Smooth muscle cell (in vitro differentiated cells): ENCODE data around the gene CNRIP1. TPM values are rescaled to one million over a fixed set of nuclear protein-coding genes. Genes with fewer than 3 reads are reported as not detected.

Experiments
- DNase-seq: peaks from one replicate; lab custom pipeline; 2025; ENCODE audit not compliant: unreplicated experiment; lab: John Stamatoyannopoulos, UW
- H2AFZ ChIP-seq: fragments of 200-600 bp; sonication (generic); 2 replicates; pipeline ENCODE4 v1.6.0; 2016; ENCODE audit warnings: antibody characterized with exemption, low read depth, mild to moderate bottlenecking
- H3F3A ChIP-seq: fragments of 200-600 bp; sonication (generic); 2 replicates; pipeline ENCODE4 v1.6.0; 2017; ENCODE audit warnings: antibody characterized with exemption, low read depth
- H3K27ac ChIP-seq: fragments of 200-600 bp; sonication (generic); 2 replicates; pipeline ENCODE4 v1.5.1; 2016; ENCODE audit warnings: low read depth, mild to moderate bottlenecking
- H3K27me3 ChIP-seq: fragments of 200-600 bp; sonication (generic); 2 replicates; pipeline ENCODE4 v1.6.1; 2016; ENCODE audit warnings: low read depth, mild to moderate bottlenecking
- H3K36me3 ChIP-seq: fragments of 200-600 bp; sonication (generic); 2 replicates; pipeline ENCODE4 v1.5.1; 2016; ENCODE audit warnings: low read depth
- H3K4me1 ChIP-seq: fragments of 200-600 bp; sonication (generic); 2 replicates; pipeline ENCODE4 v1.5.1; 2016; ENCODE audit warnings: low read depth
- H3K4me2 ChIP-seq: fragments of 200-600 bp; sonication (generic); 2 replicates; pipeline ENCODE4 v1.6.0; 2016; ENCODE audit warnings: mild to moderate bottlenecking
- H3K4me3 ChIP-seq: fragments of 200-600 bp; sonication (generic); 2 replicates; pipeline ENCODE4 v1.5.1; 2016; ENCODE audit warnings: mild to moderate bottlenecking
- H3K79me2 ChIP-seq: fragments of 200-600 bp; sonication (generic); 2 replicates; pipeline ENCODE4 v1.6.0; 2016; ENCODE audit warnings: low read depth, mild to moderate bottlenecking
- H3K9ac ChIP-seq: fragments of 200-600 bp; sonication (generic); 2 replicates; pipeline ENCODE4 v1.6.0; 2016; ENCODE audit warnings: low read depth
- H3K9me3 ChIP-seq: fragments of 200-600 bp; sonication (generic); replicated peaks from 2 replicates; pipeline ENCODE4 v1.5.1; 2016; ENCODE audit warnings: low read depth
- H4K20me1 ChIP-seq: fragments of 200-600 bp; sonication (generic); 2 replicates; pipeline ENCODE4 v1.6.0; 2016; ENCODE audit warnings: low read depth
- CTCF ChIP-seq: fragments of 200-600 bp; sonication (generic); IDR thresholded peaks from 2 replicates; pipeline ENCODE4 v1.5.1; 2017; ENCODE audit warnings: borderline replicate concordance, mild to moderate bottlenecking, antibody characterized with exemption; ENCODE audit not compliant: insufficient read depth, poor library complexity, severe bottlenecking
- WGBS: methylation state at CpG from one replicate; pipeline ENCODE4 v1.1.7; 2016; ENCODE audit warnings: low lambda C conversion rate; 5-methylcytosine and 5-hydroxymethylcytosine counted together
- polyA plus RNA-seq: library from polyadenylated mRNA; unstranded; fragments of >200 nt; fragmentation: Nextera tagmentation; extraction: Ambion mirVana; gene quantifications from 2 replicates; pipeline ENCODE4 v1.2.1, GENCODE V29; 2016
- total RNA-seq: library from RNA; depleted of rRNA; stranded (reverse); fragments of >200 nt; gene quantifications from 2 replicates; pipeline ENCODE4 v1.2.3, GENCODE V29; 2014

The CNRIP1 gene
- total and polyA plus RNA-seq, 2 experiments from 2014 or later, result 1.7 to 3.0 TPM

DNA sequence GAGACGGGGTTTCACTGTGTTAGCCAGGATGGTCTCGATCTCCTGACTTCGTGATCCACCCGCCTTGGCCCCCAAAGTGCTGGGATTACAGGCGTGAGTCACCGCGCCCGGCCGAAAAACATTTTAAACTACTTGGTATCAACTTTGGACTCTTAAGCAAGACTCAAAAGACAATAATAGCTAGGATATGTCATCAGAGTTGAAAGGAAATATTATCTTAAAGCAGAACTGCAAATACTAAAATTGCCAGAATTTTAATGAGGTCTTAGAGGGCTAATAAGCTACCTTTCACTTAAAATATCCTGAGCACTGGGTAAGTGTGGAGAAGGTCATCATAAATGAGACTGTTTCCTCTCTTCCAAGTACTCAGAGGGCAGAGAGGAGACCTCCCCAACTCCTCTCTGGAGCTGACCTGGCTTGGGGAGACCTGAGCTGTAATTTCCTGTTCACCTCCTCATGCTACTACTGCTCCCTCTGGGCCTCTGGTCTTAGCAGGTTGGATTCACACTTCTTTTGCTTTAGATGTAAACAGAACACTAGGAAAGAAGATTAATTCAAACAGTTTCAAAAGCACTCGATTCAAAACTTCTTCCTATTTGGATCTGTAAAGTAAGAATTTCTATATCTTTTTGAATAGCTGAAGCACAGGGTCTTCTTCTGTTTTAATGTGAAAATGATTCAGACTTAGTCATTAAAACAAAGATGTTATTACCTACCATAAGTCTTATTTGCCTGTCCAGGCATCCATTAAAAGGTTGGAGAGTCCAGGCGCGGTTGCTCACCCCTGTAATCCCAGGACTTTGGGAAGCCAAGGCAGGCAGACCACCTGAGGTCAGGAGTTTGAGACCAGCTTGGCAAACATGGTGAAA, 16.5 kb downstream of the CNRIP1 start:
- peaks cover 23% of the 10 kb centered on the region for H3K27me3 ChIP-seq
- no peak for DNase-seq

DNA sequence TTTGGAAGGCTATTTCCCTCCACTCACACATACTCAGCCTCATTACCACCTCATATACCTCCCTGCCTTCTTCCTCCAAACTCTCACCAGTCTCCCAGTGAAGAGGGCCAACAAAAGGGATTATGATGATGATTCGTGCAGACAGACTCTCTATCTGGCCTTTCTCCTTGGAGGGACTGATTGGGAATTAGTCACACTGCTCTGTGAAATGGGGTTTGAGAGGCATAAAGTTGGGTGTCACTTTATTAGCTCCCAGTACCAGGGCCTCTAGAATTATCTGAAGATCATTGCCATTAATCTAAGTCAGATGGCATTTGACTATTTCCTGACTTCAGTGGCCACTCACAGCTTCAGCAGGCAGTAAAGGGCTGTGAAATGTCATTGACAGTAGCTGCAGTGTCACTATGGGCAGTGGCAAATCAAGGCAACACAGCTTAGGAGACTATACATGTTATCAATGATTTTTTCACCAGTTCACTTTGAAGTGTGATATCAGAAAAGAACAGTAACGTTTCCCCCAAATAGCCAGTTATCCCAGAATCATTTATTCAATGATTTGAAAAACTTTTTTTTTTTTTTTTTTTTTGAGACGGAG, 17.4 kb downstream of the CNRIP1 start:
- TF ChIP-seq CTCF, result no peak
- H3K9me3 ChIP-seq, result no peaks in the 10 kb centered on the region
- no peak for DNase-seq
- no peak overlapping the region for H3K27ac ChIP-seq
- H2AFZ ChIP-seq, result no peak overlapping the region
- WGBS, result 31% methylated on average over 3 of the region's 3 CpGs
- H3K79me2 ChIP-seq, result no peaks in the 10 kb centered on the region
- H3K4me1 ChIP-seq, result no peaks in the 10 kb centered on the region
- H4K20me1 ChIP-seq, result no peaks in the 10 kb centered on the region
- no peak overlapping the region for H3K4me2 ChIP-seq
- H3K27me3 ChIP-seq, result peaks cover 24% of the 10 kb centered on the region
- H3K36me3 ChIP-seq, result no peaks in the 10 kb centered on the region
- H3F3A ChIP-seq, result no peaks in the 10 kb centered on the region
- no peak overlapping the region for H3K9ac ChIP-seq
- no peak overlapping the region for H3K4me3 ChIP-seq

More for the DNA sequence above, 16.5 kb downstream of the CNRIP1 start:
- no peaks in the 10 kb centered on the region for H3K36me3 ChIP-seq
- no peaks in the 10 kb centered on the region for H3K79me2 ChIP-seq
- H4K20me1 ChIP-seq, result no peaks in the 10 kb centered on the region
- no peak overlapping the region for H3K27ac ChIP-seq
- H2AFZ ChIP-seq, result no peak overlapping the region
- H3K9me3 ChIP-seq, result no peaks in the 10 kb centered on the region
- H3K9ac ChIP-seq, result no peak overlapping the region
- TF ChIP-seq CTCF, result no peak
- no peaks in the 10 kb centered on the region for H3K4me1 ChIP-seq
- no peak overlapping the region for H3K4me2 ChIP-seq
- WGBS, result 79% methylated on average over 12 of the region's 12 CpGs
- H3K4me3 ChIP-seq, result no peak overlapping the region
- no peaks in the 10 kb centered on the region for H3F3A ChIP-seq

DNA sequence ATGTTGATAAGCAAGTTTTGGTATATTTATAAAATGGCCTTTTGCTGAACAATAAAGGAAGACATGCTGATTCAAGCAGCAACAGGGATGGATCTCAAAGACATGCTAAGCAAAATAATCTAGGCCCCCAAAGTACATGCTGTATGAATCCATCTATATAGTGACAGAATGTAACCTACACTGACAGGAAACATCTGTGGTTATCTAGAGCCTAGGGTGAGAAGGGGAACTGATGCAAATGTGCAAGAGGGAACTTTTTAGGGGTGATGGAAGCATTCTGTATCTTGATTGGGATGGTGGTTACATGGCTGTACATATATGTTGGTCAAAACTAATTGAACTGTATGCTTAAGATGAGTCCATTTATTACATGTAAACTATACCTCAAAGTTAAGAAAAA, 24.2 kb downstream of the CNRIP1 start:
- H4K20me1 ChIP-seq, result no peaks in the 10 kb centered on the region
- H3K27ac ChIP-seq, result no peak overlapping the region
- no peak for TF ChIP-seq CTCF
- no peaks in the 10 kb centered on the region for H3K9me3 ChIP-seq
- peaks cover 22% of the 10 kb centered on the region for H3K27me3 ChIP-seq
- no peak overlapping the region for H3K4me2 ChIP-seq
- H3K9ac ChIP-seq, result no peak overlapping the region
- no peaks in the 10 kb centered on the region for H3F3A ChIP-seq
- no peaks in the 10 kb centered on the region for H3K4me1 ChIP-seq
- no peaks in the 10 kb centered on the region for H3K36me3 ChIP-seq
- H3K4me3 ChIP-seq, result no peak overlapping the region
- DNase-seq, result no peak
- H3K79me2 ChIP-seq, result no peaks in the 10 kb centered on the region
- H2AFZ ChIP-seq, result no peak overlapping the region

DNA sequence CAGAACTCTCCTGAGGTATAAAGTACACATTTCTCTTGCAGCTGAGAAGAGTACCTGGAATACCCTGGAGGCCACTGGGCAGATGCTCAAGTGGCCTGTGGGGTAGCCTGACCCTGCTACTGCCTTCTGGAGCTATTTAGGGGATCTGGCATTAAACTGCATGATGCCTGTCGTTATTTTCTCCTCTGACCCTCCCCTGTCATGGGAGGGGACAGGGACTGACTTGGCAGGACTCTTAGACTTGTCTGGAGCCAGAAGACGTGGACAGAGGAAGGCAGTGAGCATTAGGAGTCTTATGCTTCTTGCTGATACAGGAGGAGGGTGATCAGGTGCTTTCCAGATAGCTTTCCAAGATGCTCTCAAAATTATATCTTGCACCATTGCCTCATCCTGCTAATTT, 24.8 kb downstream of the CNRIP1 start:
- DNase-seq, result no peak
- H2AFZ ChIP-seq, result no peak overlapping the region
- H3K4me2 ChIP-seq, result no peak overlapping the region
- 61% methylated on average over 2 of the region's 2 CpGs for WGBS
- no peaks in the 10 kb centered on the region for H3K36me3 ChIP-seq
- no peak overlapping the region for H3K4me3 ChIP-seq
- no peak overlapping the region for H3K9ac ChIP-seq
- no peak for TF ChIP-seq CTCF
- H3K9me3 ChIP-seq, result no peaks in the 10 kb centered on the region
- H3K27me3 ChIP-seq, result peaks cover 16% of the 10 kb centered on the region
- no peaks in the 10 kb centered on the region for H3K4me1 ChIP-seq
- H3F3A ChIP-seq, result no peaks in the 10 kb centered on the region
- H3K79me2 ChIP-seq, result no peaks in the 10 kb centered on the region
- no peaks in the 10 kb centered on the region for H4K20me1 ChIP-seq
- no peak overlapping the region for H3K27ac ChIP-seq
